ENCODE data around the gene ACAA1. TPM values are rescaled to one million over a fixed set of nuclear protein-coding genes. Genes with fewer than 3 reads are reported as not detected.

The ACAA1 gene
- total and polyA plus RNA-seq, 2 of the 13 experiments (the other 11 are each of a cell fraction or from before 2014, with no cell fraction given): 60.8 to 188 TPM

- TF ChIP-seq DNMT1 (CRISPR knock-in tag; IDR thresholded peaks at IDR 0.05) (no peak), ZSCAN31 (CRISPR knock-in tag; IDR thresholded peaks at IDR 0.05; ENCODE audit: low read depth) (0 out of 2 replicates have a peak, but pooled peaks have one; percentile 18), SSRP1 (CRISPR knock-in tag; IDR thresholded peaks at IDR 0.05) (no peak), NONO (IDR thresholded peaks at IDR 0.05) (no peak), NONO (CRISPR knock-in tag; conservative IDR thresholded peaks at IDR 0.05) (no peak; the same call in none of the 2 replicates), GZF1 (CRISPR knock-in tag; IDR thresholded peaks at IDR 0.05) (0 out of 2 replicates have a peak, but pooled peaks have one; percentile 12), HMG20A (CRISPR knock-in tag; IDR thresholded peaks at IDR 0.05; ENCODE audit: borderline replicate concordance) (no peak), ZNF780A (CRISPR knock-in tag; IDR thresholded peaks at IDR 0.05) (peak; percentile 51; the same call in 1 of the 2 replicates), TEAD3 (CRISPR knock-in tag; optimal IDR thresholded peaks at IDR 0.05; ENCODE audit: borderline replicate concordance) (no peak), ZNF576 (CRISPR knock-in tag; IDR thresholded peaks at IDR 0.05) (no peak), MLXIP (CRISPR knock-in tag; IDR thresholded peaks at IDR 0.05; ENCODE audit: borderline replicate concordance) (peak; percentile 65; the same call in 1 of the 2 replicates), POLR2AphosphoS2 (IDR thresholded peaks at IDR 0.05; ENCODE audit: low read depth, low read length) (no peak), CBX1 (IDR thresholded peaks at IDR 0.05; ENCODE audit: low read depth) (no peak), JUNB (CRISPR knock-in tag; IDR thresholded peaks at IDR 0.05; ENCODE audit: borderline replicate concordance) (no peak), ZNF253 (CRISPR knock-in tag; IDR thresholded peaks at IDR 0.05; ENCODE audit: borderline replicate concordance) (no peak), SMAD3 (CRISPR knock-in tag; IDR thresholded peaks at IDR 0.05) (peak; percentile 24; the same call in 1 of the 2 replicates), ZNF281 (CRISPR knock-in tag; IDR thresholded peaks at IDR 0.05; ENCODE audit: borderline replicate concordance) (no peak), PLRG1 (conservative IDR thresholded peaks at IDR 0.05) (no peak), SYNCRIP (IDR thresholded peaks at IDR 0.05; ENCODE audit: insufficient read depth, low read depth, low read length) (no peak), SPEN (CRISPR knock-in tag; IDR thresholded peaks at IDR 0.05; ENCODE audit: low read depth) (peak; percentile 54; the same call in 1 of the 2 replicates), NPAS2 (CRISPR knock-in tag; IDR thresholded peaks at IDR 0.05; ENCODE audit: borderline replicate concordance) (no peak), SOX13 (IDR thresholded peaks at IDR 0.05) (no peak), SOX13 (CRISPR knock-in tag; conservative IDR thresholded peaks at IDR 0.05 in 1 of 2, IDR thresholded peaks at IDR 0.05 in 1 of 2) (peak in 1 of 2 experiments; percentile 38; a peak in 1 of 4 replicates), ATM (IDR thresholded peaks at IDR 0.05; ENCODE audit: borderline replicate concordance) (no peak)
Observed at GRCh38 chr3:38138349-38139190, 1.6 kb upstream of the ACAA1 start, which contains the start of gene MYD88 (continued).
